ENCODE measurements around the gene DNASE1L1. TPM values are rescaled to one million over a fixed set of nuclear protein-coding genes. Genes with fewer than 3 reads are reported as not detected.

The DNASE1L1 gene
- total and polyA plus RNA-seq, 5 donors from 2014 or later: 12.2 to 29.7 (median 19.9) TPM

- Histone ChIP-seq H3K36me3 (ENCODE audit: control insufficient read depth, insufficient read depth, low read length) (peaks cover 72% of the 10 kb centered on the region), H3K27me3 (ENCODE audit: control insufficient read depth, insufficient read depth, low read length) (no peaks in the 10 kb centered on the region), H3K4me3 (ENCODE audit: low read depth, low read length) (no peak overlapping the region), H3K4me1 (ENCODE audit: control insufficient read depth, insufficient read depth, low read length, poor library complexity, severe bottlenecking) (peaks cover 68% of the 10 kb centered on the region), H3K9me3 (ENCODE audit: control insufficient read depth in 2 of 2, low read length in 2 of 2) (no peaks in the 10 kb centered on the region), H3K27ac (ENCODE audit: insufficient read depth, low read length, poor library complexity, severe bottlenecking) (peak overlapping the region; percentile 5)
- H3K36me3 Mint-ChIP-seq: peaks cover 6% of the 10 kb centered on the region
- H3K9me3 Mint-ChIP-seq: peaks cover 0 to 6% (median 0%) of the 10 kb centered on the region in 7 donors
- H3K27me3 Mint-ChIP-seq: no peaks in the 10 kb centered on the region
- no peak for DNase-seq
- peaks cover 0 to 33% (median 2%) of the 10 kb centered on the region in 4 donors for H3K4me1 Mint-ChIP-seq
- no peak for ATAC-seq (ENCODE audit: low read depth in 2 of 2)
- H3K4me3 Mint-ChIP-seq: peak overlapping the region in 2 of 4 donors; percentile 22 to 32
- H3K27ac Mint-ChIP-seq: no peak overlapping the region
These were observed 49.5 kb downstream of the DNASE1L1 start for GRCh38 chrX:154359362-154360154.

- H3K4me3 Mint-ChIP-seq: peak overlapping the region in 1 of 4 donors; percentile 22
- no peak for ATAC-seq (ENCODE audit: low read depth in 2 of 2)
- peaks cover 0 to 37% (median 2%) of the 10 kb centered on the region in 4 donors for H3K4me1 Mint-ChIP-seq
- H3K9me3 Mint-ChIP-seq: peaks cover 0 to 6% (median 0%) of the 10 kb centered on the region in 7 donors
- H3K27ac ChIP-seq (ENCODE audit: insufficient read depth, low read length, poor library complexity, severe bottlenecking): no peak overlapping the region
- peaks cover 6% of the 10 kb centered on the region for H3K36me3 Mint-ChIP-seq
- H3K27me3 Mint-ChIP-seq: no peaks in the 10 kb centered on the region
- H3K9me3 ChIP-seq (ENCODE audit: control insufficient read depth in 2 of 2, low read length in 2 of 2): no peaks in the 10 kb centered on the region
- H3K27ac Mint-ChIP-seq: peak overlapping the region in 1 of 3 donors; percentile 77
- no peak for DNase-seq
- peaks cover 67% of the 10 kb centered on the region for H3K36me3 ChIP-seq (ENCODE audit: control insufficient read depth, insufficient read depth, low read length)
- no peaks in the 10 kb centered on the region for H3K27me3 ChIP-seq (ENCODE audit: control insufficient read depth, insufficient read depth, low read length)
- H3K4me1 ChIP-seq (ENCODE audit: control insufficient read depth, insufficient read depth, low read length, poor library complexity, severe bottlenecking): peaks cover 76% of the 10 kb centered on the region
- H3K4me3 ChIP-seq (ENCODE audit: low read depth, low read length): no peak overlapping the region
These were observed 50.2 kb downstream of the DNASE1L1 start for GRCh38 chrX:154358829-154359228.

GRCh38 chrX:154358011-154358410 lies 51.0 kb downstream of the DNASE1L1 start:
- Histone ChIP-seq H3K4me3 (ENCODE audit: low read depth, low read length) (no peak overlapping the region), H3K27me3 (ENCODE audit: control insufficient read depth, insufficient read depth, low read length) (no peaks in the 10 kb centered on the region), H3K36me3 (ENCODE audit: control insufficient read depth, insufficient read depth, low read length) (peaks cover 68% of the 10 kb centered on the region), H3K4me1 (ENCODE audit: control insufficient read depth, insufficient read depth, low read length, poor library complexity, severe bottlenecking) (peaks cover 84% of the 10 kb centered on the region), H3K9me3 (ENCODE audit: control insufficient read depth in 2 of 2, low read length in 2 of 2) (no peaks in the 10 kb centered on the region), H3K27ac (ENCODE audit: insufficient read depth, low read length, poor library complexity, severe bottlenecking) (peak overlapping the region; percentile 14)
- no peak for DNase-seq
- Mint-ChIP-seq H3K4me3 (no peak overlapping the region), H3K9me3 (peaks cover 0 to 6% (median 0%) of the 10 kb centered on the region in 7 donors), H3K4me1 (peaks cover 0 to 45% (median 2%) of the 10 kb centered on the region in 4 donors), H3K27ac (no peak overlapping the region), H3K27me3 (no peaks in the 10 kb centered on the region), H3K36me3 (peaks cover 6% of the 10 kb centered on the region)
- ATAC-seq (ENCODE audit: low read depth in 2 of 2): no peak

- Mint-ChIP-seq H3K36me3 (peaks cover 6% of the 10 kb centered on the region), H3K9me3 (peaks cover 0 to 4% (median 0%) of the 10 kb centered on the region in 7 donors), H3K27ac (no peak overlapping the region), H3K4me3 (peak overlapping the region in 1 of 4 donors; percentile 63), H3K4me1 (peaks cover 0 to 48% (median 2%) of the 10 kb centered on the region in 4 donors), H3K27me3 (no peaks in the 10 kb centered on the region)
- H3K36me3 ChIP-seq (ENCODE audit: control insufficient read depth, insufficient read depth, low read length): peaks cover 66% of the 10 kb centered on the region
- H3K9me3 ChIP-seq (ENCODE audit: control insufficient read depth in 2 of 2, low read length in 2 of 2): no peaks in the 10 kb centered on the region
- no peaks in the 10 kb centered on the region for H3K27me3 ChIP-seq (ENCODE audit: control insufficient read depth, insufficient read depth, low read length)
- H3K4me1 ChIP-seq (ENCODE audit: control insufficient read depth, insufficient read depth, low read length, poor library complexity, severe bottlenecking): peaks cover 87% of the 10 kb centered on the region
- H3K27ac ChIP-seq (ENCODE audit: insufficient read depth, low read length, poor library complexity, severe bottlenecking): peak overlapping the region; percentile 33
- ATAC-seq (ENCODE audit: low read depth in 2 of 2): no peak
- no peak overlapping the region for H3K4me3 ChIP-seq (ENCODE audit: low read depth, low read length)
- DNase-seq: no peak
These were observed 51.8 kb downstream of the DNASE1L1 start for GRCh38 chrX:154357205-154357604.

GRCh38 chrX:154356596-154356995 lies 52.5 kb downstream of the DNASE1L1 start:
- no peak overlapping the region for H3K4me3 Mint-ChIP-seq
- H3K27me3 ChIP-seq (ENCODE audit: control insufficient read depth, insufficient read depth, low read length): no peaks in the 10 kb centered on the region
- H3K4me1 ChIP-seq (ENCODE audit: control insufficient read depth, insufficient read depth, low read length, poor library complexity, severe bottlenecking): peaks cover 88% of the 10 kb centered on the region
- H3K36me3 Mint-ChIP-seq: peaks cover 6% of the 10 kb centered on the region
- no peak for DNase-seq
- H3K27ac ChIP-seq (ENCODE audit: insufficient read depth, low read length, poor library complexity, severe bottlenecking): no peak overlapping the region
- H3K4me1 Mint-ChIP-seq: peaks cover 0 to 54% (median 3%) of the 10 kb centered on the region in 4 donors
- H3K4me3 ChIP-seq (ENCODE audit: low read depth, low read length): no peak overlapping the region
- H3K9me3 ChIP-seq (ENCODE audit: control insufficient read depth in 2 of 2, low read length in 2 of 2): no peaks in the 10 kb centered on the region
- H3K9me3 Mint-ChIP-seq: peaks cover 0 to 4% (median 0%) of the 10 kb centered on the region in 7 donors
- peaks cover 60% of the 10 kb centered on the region for H3K36me3 ChIP-seq (ENCODE audit: control insufficient read depth, insufficient read depth, low read length)
- no peak for ATAC-seq (ENCODE audit: low read depth in 2 of 2)
- H3K27me3 Mint-ChIP-seq: no peaks in the 10 kb centered on the region
- H3K27ac Mint-ChIP-seq: peak overlapping the region in 1 of 3 donors; percentile 56

- Histone ChIP-seq H3K27ac (ENCODE audit: insufficient read depth, low read length, poor library complexity, severe bottlenecking) (no peak overlapping the region), H3K4me3 (ENCODE audit: low read depth, low read length) (no peak overlapping the region), H3K4me1 (ENCODE audit: control insufficient read depth, insufficient read depth, low read length, poor library complexity, severe bottlenecking) (peaks cover 94% of the 10 kb centered on the region), H3K27me3 (ENCODE audit: control insufficient read depth, insufficient read depth, low read length) (no peaks in the 10 kb centered on the region), H3K9me3 (ENCODE audit: control insufficient read depth in 2 of 2, low read length in 2 of 2) (no peaks in the 10 kb centered on the region), H3K36me3 (ENCODE audit: control insufficient read depth, insufficient read depth, low read length) (peaks cover 61% of the 10 kb centered on the region)
- peaks cover 0 to 60% (median 5%) of the 10 kb centered on the region in 4 donors for H3K4me1 Mint-ChIP-seq
- no peaks in the 10 kb centered on the region for H3K27me3 Mint-ChIP-seq
- no peak for DNase-seq
- no peak for ATAC-seq (ENCODE audit: low read depth in 2 of 2)
- peaks cover 0 to 4% (median 0%) of the 10 kb centered on the region in 7 donors for H3K9me3 Mint-ChIP-seq
- H3K4me3 Mint-ChIP-seq: no peak overlapping the region
- H3K36me3 Mint-ChIP-seq: peaks cover 6% of the 10 kb centered on the region
- H3K27ac Mint-ChIP-seq: no peak overlapping the region
These were observed 53.3 kb downstream of the DNASE1L1 start for GRCh38 chrX:154355776-154356140.

GRCh38 chrX:154355094-154355775 lies 53.8 kb downstream of the DNASE1L1 start:
- Histone ChIP-seq H3K27ac (ENCODE audit: insufficient read depth, low read length, poor library complexity, severe bottlenecking) (no peak overlapping the region), H3K4me3 (ENCODE audit: low read depth, low read length) (no peak overlapping the region), H3K4me1 (ENCODE audit: control insufficient read depth, insufficient read depth, low read length, poor library complexity, severe bottlenecking) (peaks cover 96% of the 10 kb centered on the region), H3K9me3 (ENCODE audit: control insufficient read depth in 2 of 2, low read length in 2 of 2) (no peaks in the 10 kb centered on the region), H3K27me3 (ENCODE audit: control insufficient read depth, insufficient read depth, low read length) (no peaks in the 10 kb centered on the region), H3K36me3 (ENCODE audit: control insufficient read depth, insufficient read depth, low read length) (peaks cover 61% of the 10 kb centered on the region)
- ATAC-seq (ENCODE audit: low read depth in 2 of 2) (no peak), DNase-seq (no peak)
- Mint-ChIP-seq H3K27ac (peak overlapping the region in 1 of 3 donors; percentile 83), H3K36me3 (peaks cover 6% of the 10 kb centered on the region), H3K27me3 (no peaks in the 10 kb centered on the region), H3K4me1 (peaks cover 0 to 62% (median 5%) of the 10 kb centered on the region in 4 donors), H3K9me3 (peaks cover 0 to 4% (median 0%) of the 10 kb centered on the region in 7 donors), H3K4me3 (no peak overlapping the region)
